Measurements from ENCODE around the gene ADGRA3. TPM values are rescaled to one million over a fixed set of nuclear protein-coding genes. Genes with fewer than 3 reads are reported as not detected.

The ADGRA3 gene
- total RNA-seq, 2 experiments from 2014 or later = 0.99 to 1.3 TPM

DNA sequence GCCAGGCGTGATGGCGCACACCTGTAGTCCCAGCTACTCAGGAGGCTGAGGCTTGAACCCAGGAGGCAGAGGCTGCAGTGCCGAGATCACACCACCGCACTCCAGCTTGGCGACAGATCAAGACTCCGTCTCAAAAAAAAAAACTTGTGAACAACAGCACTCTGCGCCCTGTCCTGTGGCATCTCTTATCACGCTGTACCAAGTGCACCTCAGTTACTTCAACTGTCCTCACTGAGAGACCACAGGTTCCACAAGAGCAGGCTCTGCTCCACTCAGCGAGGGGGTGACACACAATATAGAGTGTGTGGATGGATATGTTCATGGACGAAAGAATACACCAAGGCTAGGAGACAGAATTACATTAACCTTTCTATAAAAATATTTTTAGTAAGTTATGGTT is 49.3 kb downstream of the ADGRA3 start:
- Mint-ChIP-seq H3K4me3 (no peak overlapping the region), H3K27ac (no peak overlapping the region), H3K27me3 (no peaks in the 10 kb centered on the region), H3K9me3 (no peaks in the 10 kb centered on the region), H3K4me1 (no peaks in the 10 kb centered on the region), H3K36me3 (no peaks in the 10 kb centered on the region)
- POLR2A ChIA-PET = no interaction called here
- no peak for DNase-seq
- no peak for ATAC-seq (ENCODE audit: low read depth)

DNA sequence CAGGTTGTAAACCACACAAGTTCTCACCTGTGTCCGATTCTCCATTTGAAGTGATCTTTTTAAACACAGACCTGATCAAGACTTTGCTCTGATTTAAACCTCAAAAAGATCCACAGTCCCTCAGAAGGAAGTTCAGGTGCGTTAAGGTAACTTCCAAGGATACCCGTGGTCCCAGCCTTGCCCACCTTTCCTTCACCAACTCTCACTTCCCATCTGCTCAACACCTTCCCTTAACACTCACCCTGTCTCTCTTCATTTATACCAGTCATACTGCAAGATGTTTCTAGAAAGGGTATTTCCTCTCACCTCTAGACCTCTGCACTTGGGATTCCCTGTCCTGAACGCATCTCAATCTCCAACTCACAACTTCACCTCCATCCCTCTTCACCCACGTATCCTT is 49.9 kb downstream of the ADGRA3 start:
- no peak overlapping the region for H3K27ac Mint-ChIP-seq
- no peaks in the 10 kb centered on the region for H3K4me1 Mint-ChIP-seq
- no peaks in the 10 kb centered on the region for H3K36me3 Mint-ChIP-seq
- DNase-seq (no peak), ATAC-seq (ENCODE audit: low read depth) (no peak)
- H3K9me3 Mint-ChIP-seq = no peaks in the 10 kb centered on the region
- no peaks in the 10 kb centered on the region for H3K27me3 Mint-ChIP-seq
- POLR2A ChIA-PET = no interaction called here
- no peak overlapping the region for H3K4me3 Mint-ChIP-seq

DNA sequence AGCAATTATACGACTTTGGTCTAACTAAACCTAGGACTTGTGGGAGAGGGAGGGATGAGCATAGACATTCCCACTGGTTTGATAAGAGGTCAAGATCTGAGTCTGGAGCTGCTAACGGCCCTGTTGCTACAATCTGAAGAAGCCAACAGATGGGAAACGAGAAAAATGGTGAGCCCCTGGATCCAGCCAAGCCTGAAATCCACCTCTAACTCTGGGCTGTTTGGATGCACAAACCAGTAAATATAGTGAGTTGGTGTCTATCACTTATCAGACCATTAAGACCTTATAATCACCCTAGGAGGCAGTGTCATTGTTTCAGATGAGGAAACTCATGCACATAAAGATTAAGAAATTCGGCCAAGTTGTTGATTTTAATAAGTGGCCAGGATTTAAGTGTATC is 50.5 kb downstream of the ADGRA3 start:
- no peaks in the 10 kb centered on the region for H3K27me3 Mint-ChIP-seq
- DNase-seq = no peak
- ATAC-seq (ENCODE audit: low read depth) = no peak

DNA sequence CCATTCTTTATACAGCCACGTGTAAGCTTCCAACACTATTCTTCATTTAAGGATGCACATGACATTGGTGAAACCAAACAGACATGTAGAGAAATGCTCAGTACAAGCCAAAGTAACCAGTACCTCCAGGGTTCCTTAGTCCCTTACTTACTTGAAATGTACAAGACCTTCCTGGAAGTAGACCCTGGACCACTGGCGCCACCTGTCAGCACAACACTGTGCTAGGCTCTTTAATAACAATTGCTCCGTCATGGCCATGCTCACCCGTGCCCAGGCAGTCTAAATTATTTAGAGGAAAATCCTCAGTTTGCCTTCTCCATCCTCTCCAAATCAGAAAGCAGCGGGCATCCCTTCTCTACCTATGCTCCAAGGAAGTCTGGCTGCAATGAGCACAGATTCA is 52.7 kb downstream of the ADGRA3 start:
- Mint-ChIP-seq H3K4me1 (no peaks in the 10 kb centered on the region), H3K36me3 (no peaks in the 10 kb centered on the region), H3K9me3 (no peaks in the 10 kb centered on the region), H3K4me3 (no peak overlapping the region), H3K27me3 (no peaks in the 10 kb centered on the region), H3K27ac (no peak overlapping the region)
- POLR2A ChIA-PET = no interaction called here
- DNase-seq (no peak), ATAC-seq (ENCODE audit: low read depth) (no peak)

More for the DNA sequence above, 50.5 kb downstream of the ADGRA3 start:
- Mint-ChIP-seq H3K4me3 (no peak overlapping the region), H3K27ac (no peak overlapping the region), H3K9me3 (no peaks in the 10 kb centered on the region), H3K36me3 (no peaks in the 10 kb centered on the region), H3K4me1 (no peaks in the 10 kb centered on the region)
- POLR2A ChIA-PET = no interaction called here

DNA sequence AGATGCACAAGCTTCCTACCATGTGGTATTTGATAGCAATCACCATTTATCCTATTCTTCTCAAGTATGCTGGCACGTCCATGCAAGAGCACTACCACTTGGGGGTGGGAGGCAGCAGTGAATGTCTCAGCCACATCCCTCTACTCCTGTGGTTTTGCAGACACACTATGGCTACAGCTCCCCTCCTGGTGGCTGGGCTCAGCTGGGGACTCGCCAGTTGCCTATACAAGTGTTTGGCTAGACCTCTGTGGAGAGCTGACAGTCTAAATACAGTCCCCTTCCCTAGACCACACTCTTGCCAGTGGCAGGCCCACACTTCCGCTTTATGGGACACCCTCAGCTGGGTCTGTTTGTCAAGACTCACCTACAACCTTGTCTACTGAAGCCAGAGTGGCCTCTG is 53.2 kb downstream of the ADGRA3 start:
- H3K27me3 Mint-ChIP-seq = no peaks in the 10 kb centered on the region
- DNase-seq (no peak), ATAC-seq (ENCODE audit: low read depth) (no peak)
- POLR2A ChIA-PET = no interaction called here
- no peaks in the 10 kb centered on the region for H3K36me3 Mint-ChIP-seq
- H3K4me1 Mint-ChIP-seq = no peaks in the 10 kb centered on the region
- H3K27ac Mint-ChIP-seq = no peak overlapping the region
- no peaks in the 10 kb centered on the region for H3K9me3 Mint-ChIP-seq
- H3K4me3 Mint-ChIP-seq = no peak overlapping the region

DNA sequence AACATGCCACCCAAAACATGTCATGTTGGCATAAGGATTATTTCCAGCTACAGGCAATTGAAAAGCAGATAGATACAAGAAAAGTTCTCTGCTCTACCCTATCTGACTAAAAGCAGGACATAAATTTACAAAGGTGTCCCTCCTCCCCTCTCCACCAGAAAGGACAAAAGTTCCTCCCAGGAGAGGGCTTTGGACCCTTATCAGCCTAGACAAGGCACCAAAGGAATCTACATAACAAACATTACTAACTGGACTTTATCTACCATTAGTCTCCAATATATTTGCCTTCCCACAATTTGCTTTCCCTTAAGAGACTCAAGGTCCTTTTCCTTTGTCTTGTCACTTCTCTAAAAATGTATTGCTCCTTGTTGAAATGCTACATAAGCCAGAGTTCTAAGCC is 55.6 kb downstream of the ADGRA3 start:
- Mint-ChIP-seq H3K9me3 (no peaks in the 10 kb centered on the region), H3K4me3 (no peak overlapping the region)
- ATAC-seq (ENCODE audit: low read depth) = no peak

DNA sequence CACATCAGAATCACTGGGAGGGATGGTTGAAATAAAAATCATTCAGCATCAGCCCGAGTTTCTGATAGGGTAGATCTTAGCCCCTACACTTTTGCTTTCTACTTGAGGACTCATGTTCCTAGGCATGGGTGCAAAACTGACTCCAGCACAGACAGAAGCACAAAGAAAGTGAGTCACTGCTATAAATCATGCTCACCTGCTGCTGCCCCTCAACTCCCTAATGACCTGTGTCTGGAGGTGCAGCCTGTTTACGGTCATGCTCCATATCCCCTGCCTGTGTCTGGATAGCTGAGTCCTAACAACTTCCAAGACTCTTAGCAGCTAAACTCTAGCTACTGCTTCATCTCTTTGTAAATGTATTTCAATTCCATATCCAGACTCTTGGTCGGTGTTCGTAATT is 57.8 kb downstream of the ADGRA3 start:
- ATAC-seq (ENCODE audit: low read depth) (no peak), DNase-seq (no peak)
- no peaks in the 10 kb centered on the region for H3K27me3 Mint-ChIP-seq
- H3K4me1 Mint-ChIP-seq = no peaks in the 10 kb centered on the region
- no peaks in the 10 kb centered on the region for H3K36me3 Mint-ChIP-seq
- no peaks in the 10 kb centered on the region for H3K9me3 Mint-ChIP-seq
- POLR2A ChIA-PET = no interaction called here
- H3K4me3 Mint-ChIP-seq = no peak overlapping the region
- H3K27ac Mint-ChIP-seq = no peak overlapping the region

More for the DNA sequence above, 55.6 kb downstream of the ADGRA3 start:
- no peak for DNase-seq
- Mint-ChIP-seq H3K27me3 (no peaks in the 10 kb centered on the region), H3K27ac (no peak overlapping the region), H3K4me1 (no peaks in the 10 kb centered on the region), H3K36me3 (no peaks in the 10 kb centered on the region)
- POLR2A ChIA-PET = no interaction called here

DNA sequence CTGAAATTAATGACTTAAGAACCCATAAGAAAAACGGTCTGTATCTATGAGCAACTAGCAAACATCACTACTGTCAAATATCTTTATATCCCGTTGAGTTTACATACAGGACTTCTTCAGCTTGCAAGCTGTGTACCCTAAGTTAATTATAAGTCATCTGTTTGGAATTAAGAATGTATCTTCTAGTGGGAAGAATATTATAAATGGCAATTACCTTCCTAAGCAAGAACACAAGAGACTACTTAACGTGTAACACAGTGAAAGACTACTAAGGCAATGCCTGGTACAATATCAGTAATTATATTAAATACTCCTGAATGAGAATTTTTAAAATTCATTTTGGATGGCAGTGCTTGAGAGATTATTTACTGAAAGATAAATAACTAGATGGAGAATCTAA is 58.5 kb downstream of the ADGRA3 start:
- Mint-ChIP-seq H3K4me3 (no peak overlapping the region), H3K9me3 (no peaks in the 10 kb centered on the region), H3K27me3 (no peaks in the 10 kb centered on the region), H3K27ac (no peak overlapping the region), H3K36me3 (no peaks in the 10 kb centered on the region), H3K4me1 (no peaks in the 10 kb centered on the region)
- POLR2A ChIA-PET = no interaction called here
- no peak for DNase-seq
- ATAC-seq (ENCODE audit: low read depth) = no peak

DNA sequence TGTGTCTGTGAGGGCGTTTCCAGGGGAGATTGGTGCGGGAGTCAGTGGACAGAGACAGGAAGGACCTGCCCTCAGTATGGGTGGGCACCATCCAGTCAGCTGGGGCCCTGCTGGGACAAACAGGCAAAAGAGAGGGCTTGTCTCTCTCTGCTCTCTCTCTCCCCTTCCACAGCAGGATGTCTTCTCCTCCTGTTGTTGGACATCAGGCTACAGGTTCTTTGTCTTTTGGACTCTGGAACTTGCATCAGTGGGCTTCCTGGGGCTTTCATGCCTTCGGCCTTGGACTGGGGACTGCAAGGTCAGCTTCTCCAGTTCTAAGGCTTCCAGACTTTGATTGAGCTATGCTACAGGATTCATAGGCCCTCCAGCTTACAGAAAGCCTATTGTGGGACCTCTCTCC is 59.6 kb downstream of the ADGRA3 start:
- no peak overlapping the region for H3K4me3 Mint-ChIP-seq
- POLR2A ChIA-PET = no interaction called here
- H3K27ac Mint-ChIP-seq = no peak overlapping the region
- DNase-seq = no peak
- no peaks in the 10 kb centered on the region for H3K9me3 Mint-ChIP-seq
- ATAC-seq (ENCODE audit: low read depth) = no peak
- H3K36me3 Mint-ChIP-seq = no peaks in the 10 kb centered on the region
- no peaks in the 10 kb centered on the region for H3K4me1 Mint-ChIP-seq
- H3K27me3 Mint-ChIP-seq = no peaks in the 10 kb centered on the region

DNA sequence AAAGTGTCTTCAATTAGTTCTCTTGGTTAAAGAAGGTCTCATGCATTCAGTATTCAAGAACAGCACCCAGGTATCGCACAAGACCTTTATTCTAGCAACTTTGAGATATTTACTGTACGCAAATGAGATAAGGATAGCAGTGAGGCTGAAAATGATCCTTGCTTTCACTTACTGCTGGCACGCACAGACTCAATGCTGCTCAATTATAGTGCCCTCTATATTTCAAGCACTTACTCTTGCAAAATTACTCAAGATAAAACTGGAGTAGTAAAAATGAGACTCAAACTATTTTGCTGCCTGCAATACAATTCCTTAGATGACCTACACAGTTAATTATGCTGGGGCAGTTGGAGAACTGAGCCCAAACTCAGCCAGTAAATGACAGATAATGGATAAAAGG is 60.9 kb downstream of the ADGRA3 start:
- H3K27me3 Mint-ChIP-seq = no peaks in the 10 kb centered on the region
- H3K27ac Mint-ChIP-seq = no peak overlapping the region
- no peak for DNase-seq
- H3K36me3 Mint-ChIP-seq = no peaks in the 10 kb centered on the region
- H3K4me3 Mint-ChIP-seq = no peak overlapping the region
- H3K4me1 Mint-ChIP-seq = no peaks in the 10 kb centered on the region
- POLR2A ChIA-PET = no interaction called here
- no peak for ATAC-seq (ENCODE audit: low read depth)
- no peaks in the 10 kb centered on the region for H3K9me3 Mint-ChIP-seq

DNA sequence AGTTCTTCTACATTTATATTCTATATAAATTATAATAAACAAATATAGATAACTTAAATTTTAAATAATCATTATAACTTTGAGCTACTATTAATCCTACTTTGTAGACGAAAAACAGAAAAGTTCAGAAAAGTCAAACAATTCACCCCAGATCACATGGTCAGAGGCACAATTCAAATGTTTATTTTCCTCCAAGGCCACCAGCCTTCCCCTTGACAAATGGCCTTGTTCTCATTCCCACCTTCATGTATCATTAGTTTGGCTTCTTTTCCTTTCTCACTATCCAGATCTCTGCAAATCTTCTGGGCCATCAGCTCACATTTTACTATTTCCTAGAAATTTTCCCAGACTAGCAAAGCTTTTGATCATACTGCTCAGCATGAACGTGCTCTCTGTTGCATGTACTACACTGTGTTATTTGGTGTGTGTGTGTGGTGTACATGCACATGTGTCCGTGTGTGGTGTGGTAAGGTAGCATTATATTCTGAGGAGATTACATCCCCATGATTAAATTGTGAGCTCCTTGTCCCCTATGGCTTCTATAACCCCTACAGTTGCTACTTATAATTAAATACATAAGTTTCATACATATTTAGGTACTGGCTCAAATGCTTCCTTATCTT is 61.5 kb downstream of the ADGRA3 start:
- no peak for ATAC-seq (ENCODE audit: low read depth)
- Mint-ChIP-seq H3K27ac (no peak overlapping the region), H3K27me3 (no peaks in the 10 kb centered on the region), H3K9me3 (no peaks in the 10 kb centered on the region), H3K4me1 (no peaks in the 10 kb centered on the region), H3K36me3 (no peaks in the 10 kb centered on the region), H3K4me3 (no peak overlapping the region)
- no peak for DNase-seq
- POLR2A ChIA-PET = no interaction called here

DNA sequence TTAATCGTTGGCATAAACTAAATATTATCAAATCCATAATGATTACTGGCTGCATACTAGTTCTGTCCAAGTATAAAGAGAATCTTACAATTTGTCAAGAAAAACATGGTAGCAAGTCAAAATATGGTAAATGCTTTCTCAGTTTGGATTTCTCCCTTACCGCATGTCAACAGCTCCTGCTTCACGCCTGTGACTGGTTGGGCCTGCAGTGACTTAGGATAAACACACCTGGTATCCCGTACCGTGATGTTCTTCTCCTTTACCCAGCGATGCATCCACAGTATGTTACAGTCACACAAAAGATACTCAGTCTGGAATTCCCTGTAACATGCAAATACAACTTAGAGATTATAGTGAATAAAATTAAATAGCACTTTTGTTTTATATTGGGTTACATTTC is 71.1 kb downstream of the ADGRA3 start:
- Mint-ChIP-seq H3K4me3 (no peak overlapping the region), H3K4me1 (peaks cover 13% of the 10 kb centered on the region), H3K27me3 (no peaks in the 10 kb centered on the region), H3K9me3 (no peaks in the 10 kb centered on the region), H3K27ac (no peak overlapping the region), H3K36me3 (no peaks in the 10 kb centered on the region)
- ATAC-seq (ENCODE audit: low read depth) (no peak), DNase-seq (no peak)
- POLR2A ChIA-PET = no interaction called here

DNA sequence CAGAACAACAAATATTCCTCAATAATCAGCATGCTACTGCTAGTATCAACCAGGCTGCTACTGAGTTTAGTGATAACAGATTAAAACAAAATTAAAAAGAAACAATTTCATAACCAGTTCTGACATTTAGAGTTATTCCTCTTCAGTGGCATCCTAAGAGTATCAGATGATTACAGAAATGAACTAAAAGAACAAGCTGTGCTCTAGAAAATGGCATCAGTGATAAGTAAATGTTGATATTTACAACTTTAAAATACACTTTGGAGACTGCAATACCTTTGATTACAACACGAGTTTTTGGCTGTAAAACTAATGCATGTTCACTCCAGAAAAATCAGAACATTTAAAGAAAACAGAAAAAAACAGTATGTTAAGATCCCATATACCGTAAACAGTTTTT is 72.9 kb downstream of the ADGRA3 start:
- DNase-seq (no peak), ATAC-seq (ENCODE audit: low read depth) (no peak)
- POLR2A ChIA-PET = no interaction called here
- H3K4me1 Mint-ChIP-seq = peaks cover 13% of the 10 kb centered on the region
- H3K36me3 Mint-ChIP-seq = no peaks in the 10 kb centered on the region
- no peak overlapping the region for H3K27ac Mint-ChIP-seq
- H3K9me3 Mint-ChIP-seq = no peaks in the 10 kb centered on the region
- H3K27me3 Mint-ChIP-seq = no peaks in the 10 kb centered on the region
- H3K4me3 Mint-ChIP-seq = no peak overlapping the region

DNA sequence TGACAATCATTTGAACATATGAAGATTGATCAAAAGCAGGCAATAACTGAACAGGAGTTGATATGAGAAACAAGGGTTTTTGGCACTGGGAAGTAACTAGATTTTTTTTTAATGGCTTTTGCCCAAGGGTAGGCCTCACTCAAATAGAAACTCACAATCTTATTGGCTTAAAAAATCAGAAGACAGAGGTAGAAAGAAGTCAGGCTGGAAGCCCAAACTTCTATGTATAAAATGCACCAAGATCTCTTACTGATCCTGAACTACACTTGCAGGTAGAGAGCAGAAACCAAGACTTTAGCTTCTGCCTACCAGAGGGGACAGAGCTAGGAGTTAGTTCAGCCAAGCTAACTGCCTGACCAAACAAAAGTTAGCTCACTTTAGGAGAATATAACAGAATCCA is 74.9 kb downstream of the ADGRA3 start:
- no peak overlapping the region for H3K4me3 Mint-ChIP-seq
- DNase-seq (no peak), ATAC-seq (ENCODE audit: low read depth) (no peak)
- H3K36me3 Mint-ChIP-seq = no peaks in the 10 kb centered on the region
- peaks cover 13% of the 10 kb centered on the region for H3K4me1 Mint-ChIP-seq
- H3K9me3 Mint-ChIP-seq = no peaks in the 10 kb centered on the region
- POLR2A ChIA-PET = no interaction called here
- no peak overlapping the region for H3K27ac Mint-ChIP-seq
- no peaks in the 10 kb centered on the region for H3K27me3 Mint-ChIP-seq

DNA sequence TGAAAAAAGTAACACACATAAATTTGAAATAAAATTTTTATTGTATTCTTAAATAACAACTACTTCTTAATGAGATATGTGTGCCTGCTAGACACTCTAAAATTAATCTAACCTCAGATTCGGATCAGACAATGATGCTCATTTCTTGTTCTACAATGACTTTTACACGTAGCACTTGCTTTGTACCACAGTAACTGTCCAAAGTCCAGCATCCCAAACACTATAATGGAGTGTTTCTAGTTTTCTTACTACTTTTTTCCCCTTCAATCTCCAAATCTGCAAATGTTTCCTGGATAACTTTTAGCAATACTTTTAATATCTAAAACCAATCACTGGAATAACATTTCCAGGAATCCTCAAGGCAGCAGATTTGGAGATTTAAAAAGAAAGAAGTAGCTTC is 75.9 kb downstream of the ADGRA3 start:
- Mint-ChIP-seq H3K27me3 (no peaks in the 10 kb centered on the region), H3K27ac (no peak overlapping the region), H3K9me3 (no peaks in the 10 kb centered on the region), H3K4me1 (peaks cover 13% of the 10 kb centered on the region), H3K4me3 (no peak overlapping the region), H3K36me3 (no peaks in the 10 kb centered on the region)
- POLR2A ChIA-PET = no interaction called here
- ATAC-seq (ENCODE audit: low read depth) (no peak), DNase-seq (no peak)

Data from activated naive CD8-positive, alpha-beta T cell treated with anti-CD3 and anti-CD28 coated beads, Interleukin-2, amount 10 ng/mL, durations not matched to agents 7 days and 5 days (primary cell).